ENCODE results near the gene BCAS3. TPM values are rescaled to one million over a fixed set of nuclear protein-coding genes. Genes with fewer than 3 reads are reported as not detected.

BCAS3 gene
- total RNA-seq, 1 experiment from 2014 or later: 26.3 TPM

DNA sequence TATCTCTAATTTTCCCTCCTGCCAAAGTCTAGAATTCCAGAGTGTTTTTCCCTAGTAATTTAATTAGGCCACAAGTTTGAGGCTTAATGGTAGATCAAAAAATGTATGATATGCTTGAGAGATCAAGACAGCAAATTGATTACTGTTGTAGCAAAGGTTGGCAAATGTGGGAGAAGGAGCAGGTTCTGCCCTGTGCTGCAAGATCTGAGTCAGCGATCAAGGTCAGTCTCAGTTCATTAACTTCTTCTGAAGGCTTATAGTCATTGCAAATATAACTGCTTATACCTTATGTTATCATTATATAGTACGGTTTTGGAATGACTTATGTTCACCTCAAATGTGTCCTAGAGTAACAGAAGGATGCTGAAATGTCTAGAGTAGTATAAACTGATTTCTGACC, 490.9 kb downstream of the BCAS3 start:
- Histone ChIP-seq H2AFZ (ENCODE audit: low read depth, low read length, poor library complexity, severe bottlenecking) (no peak overlapping the region), H3K27ac (ENCODE audit: low read depth, low read length) (no peak overlapping the region), H3K4me1 (ENCODE audit: control insufficient read depth in 1 of 2, insufficient read depth in 2 of 2, low read length in 2 of 2) (no peaks in the 10 kb centered on the region), H3K4me3 (replicated peaks in 1 of 2; ENCODE audit: low read depth in 1 of 2, low read length in 2 of 2) (no peak overlapping the region), H3K4me2 (ENCODE audit: low read length) (no peak overlapping the region), H3K9ac (ENCODE audit: low read length) (no peak overlapping the region), H4K20me1 (ENCODE audit: insufficient read depth) (no peaks in the 10 kb centered on the region), H3K9me2 (ENCODE audit: insufficient read depth) (no peaks in the 10 kb centered on the region), H3K27me3 (ENCODE audit: insufficient read depth, low read length) (no peaks in the 10 kb centered on the region), H3K79me2 (ENCODE audit: insufficient read depth, low read length) (no peaks in the 10 kb centered on the region), H3K36me3 (ENCODE audit: control insufficient read depth in 1 of 2, insufficient read depth in 2 of 2, low read length in 2 of 2) (no peaks in the 10 kb centered on the region), H3K9me3 (ENCODE audit: control insufficient read depth in 1 of 2, insufficient read depth in 1 of 2, low read depth in 1 of 2, low read length in 2 of 2) (no peaks in the 10 kb centered on the region)
- BruUV-seq (replicated peaks): no TSS peak
- TF ChIP-seq FOSL1 (IDR thresholded peaks at IDR 0.05; ENCODE audit: low read depth) (no peak), SIN3A (IDR thresholded peaks at IDR 0.05; ENCODE audit: low read depth) (no peak), EGR1 (IDR thresholded peaks at IDR 0.05; ENCODE audit: low read depth) (no peak), YY1 (IDR thresholded peaks at IDR 0.05; ENCODE audit: extremely low read depth, insufficient replicate concordance, low read depth, low read length) (no peak), TCF7L2 (IDR thresholded peaks at IDR 0.05; ENCODE audit: borderline replicate concordance, extremely low read depth, insufficient read depth, insufficient read length) (no peak), CEBPB (IDR thresholded peaks at IDR 0.05; ENCODE audit: low read depth) (no peak), ZFX (IDR thresholded peaks at IDR 0.05) (no peak), EZH2phosphoT487 (IDR thresholded peaks at IDR 0.05; ENCODE audit: borderline replicate concordance) (no peak), ELF1 (IDR thresholded peaks at IDR 0.05; ENCODE audit: borderline replicate concordance, low read depth) (no peak), EZH2 (IDR thresholded peaks at IDR 0.05) (no peak), RAD21 (IDR thresholded peaks at IDR 0.05; ENCODE audit: low read depth) (no peak)
- TF ChIP-seq, protein P1, sequence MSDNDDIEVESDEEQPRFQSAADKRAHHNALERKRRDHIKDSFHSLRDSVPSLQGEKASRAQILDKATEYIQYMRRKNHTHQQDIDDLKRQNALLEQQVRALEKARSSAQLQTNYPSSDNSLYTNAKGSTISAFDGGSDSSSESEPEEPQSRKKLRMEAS (IDR thresholded peaks at IDR 0.05): no peak
- TF ChIP-seq, protein P2, sequence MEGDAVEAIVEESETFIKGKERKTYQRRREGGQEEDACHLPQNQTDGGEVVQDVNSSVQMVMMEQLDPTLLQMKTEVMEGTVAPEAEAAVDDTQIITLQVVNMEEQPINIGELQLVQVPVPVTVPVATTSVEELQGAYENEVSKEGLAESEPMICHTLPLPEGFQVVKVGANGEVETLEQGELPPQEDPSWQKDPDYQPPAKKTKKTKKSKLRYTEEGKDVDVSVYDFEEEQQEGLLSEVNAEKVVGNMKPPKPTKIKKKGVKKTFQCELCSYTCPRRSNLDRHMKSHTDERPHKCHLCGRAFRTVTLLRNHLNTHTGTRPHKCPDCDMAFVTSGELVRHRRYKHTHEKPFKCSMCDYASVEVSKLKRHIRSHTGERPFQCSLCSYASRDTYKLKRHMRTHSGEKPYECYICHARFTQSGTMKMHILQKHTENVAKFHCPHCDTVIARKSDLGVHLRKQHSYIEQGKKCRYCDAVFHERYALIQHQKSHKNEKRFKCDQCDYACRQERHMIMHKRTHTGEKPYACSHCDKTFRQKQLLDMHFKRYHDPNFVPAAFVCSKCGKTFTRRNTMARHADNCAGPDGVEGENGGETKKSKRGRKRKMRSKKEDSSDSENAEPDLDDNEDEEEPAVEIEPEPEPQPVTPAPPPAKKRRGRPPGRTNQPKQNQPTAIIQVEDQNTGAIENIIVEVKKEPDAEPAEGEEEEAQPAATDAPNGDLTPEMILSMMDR (IDR thresholded peaks at IDR 0.05 in 2 of 3, conservative IDR thresholded peaks at IDR 0.05 in 1 of 3; ENCODE audit: borderline replicate concordance in 1 of 3, insufficient read depth in 1 of 3, low read depth in 2 of 3, low read length in 2 of 3): no peak
- ChIA-PET RAD21 (ENCODE audit: low non-redundant PET in 1 of 2, low total read pairs in 2 of 2, uncharacterized antibody in 2 of 2, unreplicated experiment in 2 of 2) (no interaction called here), CTCF (no interaction called here), POLR2A (no interaction called here)
- DNase-seq (ENCODE audit: low read depth, low spot score) (no peak), ATAC-seq (no peak)
- intact Hi-C loops (cut with micrococcal nuclease): no loop called here

Data from HCT116 (cell line).